GM18511 (cell line): ENCODE results near the gene ADIPOR2.
"Not testable (repeated sequence)": the region's sequence is repeated elsewhere in the genome, so short reads cannot be mapped to it uniquely, and the experiment has no call there.

Experiments
- ATAC-seq: cut with Tn5 transposase; IDR thresholded peaks from one replicate; pipeline ENCODE4 v1.9.1; 2021; ENCODE audit warnings: mild to moderate bottlenecking, moderate library complexity; ENCODE audit not compliant: unreplicated experiment

Gene ADIPOR2

DNA sequence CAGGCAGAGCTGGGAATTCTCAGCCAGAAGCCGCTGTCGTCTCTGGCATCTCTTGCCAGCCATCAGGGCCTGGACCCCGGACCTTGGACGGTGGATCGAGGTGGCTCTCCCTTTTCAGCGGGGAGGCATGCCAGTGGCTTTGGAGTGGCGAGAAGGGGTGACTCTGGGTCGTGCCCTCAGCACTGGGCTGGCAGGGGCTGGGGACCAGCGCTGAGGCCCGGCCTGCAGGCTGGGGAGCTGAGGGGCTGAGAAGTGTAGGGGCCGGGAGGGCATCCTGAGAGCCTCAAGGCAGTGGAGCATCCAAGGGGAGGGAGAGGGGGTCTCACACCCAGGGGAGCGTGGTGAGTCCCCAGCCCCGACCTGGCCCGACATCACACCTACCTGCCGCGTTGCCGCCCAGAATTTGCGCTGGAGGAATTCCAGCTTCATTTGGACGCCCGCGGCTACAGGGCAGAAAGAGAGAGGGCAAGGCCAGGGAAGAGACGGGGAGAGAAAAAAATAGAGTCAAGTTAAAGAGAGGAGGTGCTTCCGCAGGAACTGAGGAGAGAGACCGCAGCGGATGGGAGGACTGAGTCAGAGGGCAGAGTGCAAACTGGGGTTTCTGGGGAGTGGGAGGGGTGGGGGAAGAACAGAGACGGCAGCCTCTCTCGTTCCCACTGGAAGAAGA lies 120.5 kb downstream of the ADIPOR2 start:
- ATAC-seq: no peak

DNA sequence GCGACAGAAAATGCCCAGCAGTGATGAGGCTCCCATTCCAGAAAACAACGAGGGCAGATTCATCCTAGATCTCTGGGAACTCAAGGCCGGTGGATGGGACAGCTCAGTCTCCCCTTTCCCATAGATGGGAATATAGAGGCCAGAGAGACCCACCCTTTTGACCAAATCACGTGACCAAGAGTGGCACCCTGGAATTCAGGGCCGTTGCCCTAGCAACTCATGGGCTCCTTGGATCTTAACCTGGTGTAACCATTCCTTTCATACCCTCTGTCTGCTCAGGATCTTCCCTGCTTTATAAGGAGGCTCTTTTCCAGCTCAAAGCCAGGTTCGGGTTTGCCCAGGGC lies 121.0 kb downstream of the ADIPOR2 start:
- no peak for ATAC-seq

DNA sequence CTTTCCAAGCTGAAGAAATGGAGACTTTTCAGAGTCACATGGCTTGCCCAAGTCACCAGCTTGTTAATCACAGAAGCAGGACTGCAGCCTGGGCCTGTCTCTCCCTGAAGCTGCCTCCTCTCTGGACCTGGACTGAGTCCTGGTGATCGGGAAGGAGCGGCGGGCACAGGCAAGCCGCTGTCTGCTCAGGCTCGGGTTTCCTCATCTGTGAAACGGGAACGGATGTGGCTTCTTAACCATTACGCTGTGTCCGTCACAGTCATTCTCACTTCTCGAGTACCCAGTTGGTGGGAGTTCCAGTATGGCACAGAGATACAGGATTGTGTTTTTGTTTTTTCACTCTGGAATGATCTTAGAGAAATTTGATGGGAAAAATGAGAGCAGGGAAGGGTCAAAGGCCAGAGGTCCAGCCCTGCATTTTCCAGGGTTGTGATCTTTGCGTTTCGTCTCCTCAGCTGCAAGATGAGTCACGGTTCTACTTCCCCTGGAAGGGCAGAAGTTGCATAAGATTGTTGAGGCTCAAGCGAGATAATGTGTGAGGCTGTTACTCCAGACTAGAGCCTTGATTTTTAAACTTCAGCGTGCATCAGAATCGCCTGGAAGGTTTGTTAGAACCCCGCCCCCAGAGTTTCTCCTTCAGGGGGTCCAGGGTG lies 121.9 kb downstream of the ADIPOR2 start:
- ATAC-seq: no peak

DNA sequence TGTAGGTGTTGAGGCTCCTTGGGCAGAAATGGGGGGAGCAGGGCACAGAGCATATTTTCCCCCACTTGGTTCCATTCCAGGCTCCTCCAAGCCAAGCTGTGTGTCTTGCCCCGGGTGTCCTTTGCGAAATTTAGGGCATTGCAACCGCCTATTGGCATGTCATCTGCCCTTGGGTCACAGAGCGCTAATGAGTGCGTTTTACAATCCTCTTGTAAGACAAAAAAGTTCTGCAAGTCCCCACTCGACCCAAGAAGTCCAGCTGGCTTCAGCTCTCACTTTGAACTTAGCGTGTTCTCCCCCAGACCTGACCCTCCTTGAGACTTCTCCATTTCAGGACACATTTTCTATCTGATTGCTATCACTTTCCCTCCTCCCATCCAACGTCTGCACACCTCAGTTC lies 123.4 kb downstream of the ADIPOR2 start:
- no peak for ATAC-seq

DNA sequence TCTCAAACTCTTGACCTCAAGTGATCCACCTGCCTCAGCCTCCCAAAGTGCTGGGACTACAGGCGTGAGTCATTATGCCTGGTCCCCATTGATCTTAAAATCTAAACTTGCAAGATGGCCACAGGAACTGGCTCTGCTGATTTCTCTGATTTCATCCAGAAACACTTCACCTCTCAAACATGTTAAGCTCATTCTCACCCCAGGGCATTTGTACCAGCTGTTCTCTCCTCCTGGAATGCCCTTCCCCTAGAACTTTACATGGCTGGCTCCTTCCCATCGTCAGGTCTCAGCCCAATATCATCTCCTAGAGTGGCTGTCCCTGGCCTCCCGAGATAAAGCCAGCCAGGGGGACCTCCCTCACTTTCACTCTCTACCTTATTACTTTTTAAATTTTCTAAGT lies 124.2 kb downstream of the ADIPOR2 start:
- no peak for ATAC-seq

DNA sequence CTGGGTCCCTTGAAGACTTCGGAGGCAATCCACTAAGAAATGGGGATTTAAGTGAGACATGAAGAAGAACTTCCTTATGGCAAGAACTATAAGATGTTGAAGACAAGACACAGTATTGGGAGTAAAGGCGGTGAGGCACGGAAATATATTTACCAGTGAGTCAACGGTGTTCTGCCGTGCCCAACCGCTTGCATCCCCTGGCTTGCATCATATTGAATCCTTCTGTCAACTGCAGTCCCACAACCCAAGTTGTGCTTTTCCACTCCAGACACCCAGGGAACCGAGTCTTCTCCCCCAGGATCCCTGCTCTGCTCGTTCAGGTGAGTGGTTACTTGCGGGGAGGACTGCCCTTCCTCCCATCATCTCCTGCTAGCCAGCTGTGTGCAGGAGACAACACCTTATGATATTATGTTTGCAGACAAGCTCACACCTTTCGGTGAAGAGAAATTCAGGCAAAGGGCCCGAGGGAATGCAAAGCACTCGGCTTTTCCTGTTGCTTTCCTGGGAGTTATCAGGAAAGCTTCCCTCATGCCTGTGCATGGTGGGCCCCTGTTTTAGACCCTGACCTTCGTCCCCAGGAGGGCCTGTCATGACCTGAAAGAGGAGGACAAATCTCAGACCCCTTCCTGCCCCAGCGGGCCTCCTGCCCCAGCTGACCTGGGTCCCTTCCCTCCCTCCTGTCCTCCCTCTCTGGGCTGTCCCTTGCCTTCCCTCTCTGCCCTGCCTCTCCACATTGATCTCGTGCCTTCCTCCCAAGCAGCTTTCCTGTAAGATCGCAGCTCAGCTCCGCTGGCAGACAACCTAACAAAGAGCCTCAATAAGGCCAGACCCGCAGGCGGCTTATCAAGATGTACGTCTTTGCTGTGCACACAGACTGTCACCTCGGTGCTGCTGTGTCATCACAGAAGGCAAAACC lies 125.2 kb downstream of the ADIPOR2 start:
- ATAC-seq: no peak

DNA sequence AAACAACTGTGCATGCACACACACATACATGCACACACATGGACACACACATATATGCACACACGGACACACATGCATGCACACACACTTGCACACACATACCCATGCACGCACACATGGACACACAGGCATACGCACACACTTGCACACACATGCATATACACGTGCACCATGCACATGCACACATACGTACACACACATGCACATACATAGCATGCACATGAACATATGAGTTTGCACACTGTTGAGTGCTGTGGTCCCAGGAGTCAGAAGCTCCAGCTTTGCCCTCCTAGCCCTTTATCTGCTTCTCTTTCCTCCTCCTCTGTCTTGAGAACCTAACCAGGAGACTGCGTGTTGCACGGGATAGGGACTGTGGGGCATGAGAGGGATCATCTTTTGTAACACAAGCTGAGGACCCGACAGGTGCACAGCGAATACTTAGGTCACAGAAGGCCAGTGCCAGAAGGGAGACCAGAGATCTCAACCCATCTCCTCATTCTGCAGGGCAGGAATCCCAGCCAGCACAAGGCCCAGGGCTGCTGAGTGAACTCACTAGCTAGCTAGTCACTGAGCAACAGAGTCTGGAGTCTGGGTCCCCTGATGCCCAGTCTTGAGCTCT lies 126.0 kb downstream of the ADIPOR2 start:
- no peak for ATAC-seq

DNA sequence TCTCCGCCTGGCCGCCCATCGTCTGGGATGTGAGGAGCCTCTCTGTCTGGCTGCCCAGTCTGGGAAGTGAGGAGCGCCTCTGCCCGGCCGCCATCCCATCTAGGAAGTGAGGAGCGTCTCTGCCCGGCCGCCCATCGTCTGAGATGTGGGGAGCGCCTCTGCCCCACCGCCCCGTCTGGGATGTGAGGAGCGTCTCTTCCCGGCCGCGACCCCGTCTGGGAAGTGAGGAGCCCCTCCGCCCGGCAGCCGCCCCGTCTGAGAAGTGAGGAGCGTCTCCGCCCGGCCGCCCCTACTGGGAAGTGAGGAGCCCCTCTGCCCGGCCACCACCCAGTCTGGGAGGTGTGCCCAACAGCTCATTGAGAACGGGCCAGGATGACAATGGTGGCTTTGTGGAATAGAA lies 127.1 kb downstream of the ADIPOR2 start:
- ATAC-seq: not testable (repeated sequence)

DNA sequence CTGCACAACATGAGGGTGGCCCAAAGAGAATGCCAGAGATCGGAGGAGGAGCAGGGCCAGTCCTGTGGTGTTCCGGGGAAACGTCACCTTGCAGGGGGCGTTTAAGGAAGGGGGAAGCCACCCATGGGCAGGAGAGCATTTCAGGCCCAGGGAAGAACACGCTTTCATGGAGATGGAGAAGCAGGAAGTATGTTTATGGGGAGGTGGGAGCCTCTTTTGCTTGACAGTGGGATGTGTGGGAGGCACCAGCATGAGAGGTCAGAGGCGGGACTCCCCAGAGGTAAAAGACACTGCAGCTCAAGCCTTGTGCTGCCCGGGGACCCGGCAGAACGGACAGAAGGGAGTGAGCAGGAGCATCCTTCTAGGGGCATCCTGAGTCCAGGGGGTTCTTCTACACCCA lies 128.2 kb downstream of the ADIPOR2 start:
- ATAC-seq: no peak

DNA sequence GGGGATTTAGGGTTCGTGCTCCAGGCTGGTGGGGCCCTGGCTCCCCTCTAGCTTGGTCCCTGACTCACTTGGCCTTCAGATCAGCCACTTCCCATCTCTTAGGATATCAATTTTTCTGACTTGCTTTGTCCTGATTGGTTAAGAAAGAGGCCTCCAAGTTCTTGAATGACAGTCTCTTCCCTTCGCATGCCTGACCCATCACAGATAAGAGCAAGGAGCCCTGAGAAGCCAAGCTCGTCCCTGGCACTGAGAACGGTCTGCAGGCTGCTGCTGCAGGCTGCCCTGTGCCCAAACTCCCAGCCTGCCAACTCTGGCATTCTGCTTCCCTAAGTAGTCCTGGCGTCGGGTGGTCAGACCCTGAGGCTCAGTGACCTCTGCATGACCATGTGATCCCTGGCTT lies 128.7 kb downstream of the ADIPOR2 start:
- ATAC-seq: no peak

DNA sequence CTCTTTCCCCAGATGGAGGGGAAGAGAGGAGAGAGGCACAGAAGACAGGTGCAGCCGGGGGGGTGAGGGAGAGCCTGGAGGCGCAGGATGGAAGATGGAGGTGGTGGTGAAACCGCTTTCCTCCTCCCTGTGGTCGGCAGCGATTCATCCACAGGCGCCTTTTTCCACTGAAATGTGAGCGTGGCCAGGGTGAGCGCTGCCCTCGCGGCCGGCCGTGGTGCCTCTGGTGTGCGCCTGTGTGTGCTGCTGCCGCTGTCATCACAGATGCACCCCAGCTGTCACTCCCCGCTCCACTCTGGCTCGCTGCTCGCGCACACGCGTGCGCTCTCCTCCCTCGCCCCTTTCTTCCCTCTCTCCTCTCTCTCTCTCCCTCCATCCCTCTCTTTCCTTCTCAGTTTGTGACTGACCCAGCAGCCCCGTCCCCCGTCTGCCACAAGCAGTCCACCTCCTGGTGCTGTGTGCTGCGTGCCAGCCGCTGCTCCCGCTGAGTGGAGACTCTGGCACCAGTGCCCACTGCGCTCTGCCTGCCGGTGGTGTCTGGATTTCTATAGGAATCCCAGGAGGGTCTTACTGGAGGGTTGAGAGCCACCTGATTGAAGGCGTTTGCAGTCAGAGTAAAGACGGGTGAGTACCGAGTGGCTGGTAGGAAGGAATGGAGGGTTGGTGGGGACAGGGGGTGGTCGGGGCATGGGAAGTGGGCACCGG lies 129.5 kb downstream of the ADIPOR2 start, which contains the start of gene LRTM2:
TSS of gene LRTM2 (plus strand) at position 375 of the 705 bp plus-strand sequence. CDS start 7,584 bp downstream, outside the sequence.
- no peak for ATAC-seq

DNA sequence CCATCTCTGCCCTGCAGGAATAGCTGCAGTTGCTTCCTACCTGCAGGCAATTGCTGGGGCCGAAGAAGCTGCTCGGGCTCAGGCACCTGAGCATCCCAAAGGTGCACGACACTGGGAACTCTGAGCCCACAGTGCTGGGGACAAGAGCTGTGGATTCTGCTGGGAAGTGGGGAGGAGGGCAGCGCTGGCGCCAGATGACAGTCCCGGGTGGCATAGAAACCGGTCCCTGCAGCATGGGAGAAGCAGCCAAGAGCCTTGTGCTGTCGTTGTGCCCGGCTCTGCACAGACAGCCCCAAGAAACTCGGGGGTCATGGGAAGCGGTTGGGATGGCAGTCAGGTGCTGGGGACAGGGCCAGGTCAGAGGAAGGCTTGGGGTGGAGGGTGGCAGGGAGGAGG lies 130.0 kb downstream of the ADIPOR2 start:
- ATAC-seq: no peak

DNA sequence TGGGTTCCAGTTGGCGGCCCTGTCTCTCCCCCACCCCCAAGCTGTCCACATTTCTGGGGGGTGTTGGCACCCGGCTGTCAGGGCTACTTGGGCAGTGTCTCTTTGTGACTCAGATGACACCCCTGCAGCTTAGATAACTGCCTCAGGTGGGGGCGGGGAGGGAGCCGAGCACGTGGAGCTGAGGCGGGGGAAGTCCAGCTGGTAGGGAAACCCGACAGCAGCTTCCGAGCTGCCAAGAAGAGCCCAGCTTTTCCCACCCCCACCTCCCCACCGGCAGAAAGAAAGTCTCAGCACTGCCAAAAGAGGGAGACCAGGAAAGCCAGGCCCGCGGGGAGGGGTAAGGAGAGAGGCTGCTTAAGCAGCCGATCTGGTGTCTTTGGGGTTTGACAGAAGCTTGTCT lies 130.9 kb downstream of the ADIPOR2 start:
- no peak for ATAC-seq

DNA sequence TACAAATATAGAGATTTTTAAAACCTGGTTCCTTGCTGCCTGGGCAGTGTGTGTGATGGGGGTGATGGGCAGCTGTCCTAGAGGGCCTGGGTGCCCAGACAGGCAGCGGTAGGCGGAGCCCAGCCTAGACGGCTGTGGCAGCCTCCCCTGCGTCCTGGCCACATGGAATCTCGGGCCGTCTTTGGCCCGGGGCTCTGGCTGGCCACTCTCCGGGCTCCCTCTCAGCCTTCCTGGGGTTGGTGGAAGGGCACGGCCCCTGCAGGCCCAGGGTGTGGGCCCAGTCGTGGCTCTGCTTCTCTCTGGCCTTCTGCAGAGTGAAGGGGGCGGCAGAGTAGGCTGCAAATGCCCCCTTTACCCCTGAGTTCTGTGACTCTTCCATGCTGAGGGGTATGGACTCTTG lies 131.8 kb downstream of the ADIPOR2 start:
- ATAC-seq: no peak

DNA sequence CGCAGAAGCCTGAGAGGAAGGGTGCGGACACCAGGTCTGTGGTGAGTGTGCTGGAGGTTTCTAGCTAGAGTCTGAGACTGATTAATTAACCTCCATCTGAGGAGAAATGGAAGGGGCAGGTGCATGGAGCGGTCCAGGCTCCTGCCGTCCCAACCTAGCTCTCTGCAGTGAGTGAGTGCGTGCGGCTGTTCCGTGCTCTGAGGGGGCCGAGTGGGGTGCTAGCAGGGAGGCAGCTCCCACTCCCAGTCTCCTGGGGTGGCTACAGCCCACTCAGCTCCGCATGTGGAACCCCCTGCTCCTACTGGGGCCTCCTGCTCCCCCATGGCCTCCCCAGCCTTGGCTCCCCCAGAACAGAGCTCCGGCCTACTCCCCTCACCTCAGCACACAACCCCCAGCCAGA lies 132.4 kb downstream of the ADIPOR2 start:
- ATAC-seq: no peak

DNA sequence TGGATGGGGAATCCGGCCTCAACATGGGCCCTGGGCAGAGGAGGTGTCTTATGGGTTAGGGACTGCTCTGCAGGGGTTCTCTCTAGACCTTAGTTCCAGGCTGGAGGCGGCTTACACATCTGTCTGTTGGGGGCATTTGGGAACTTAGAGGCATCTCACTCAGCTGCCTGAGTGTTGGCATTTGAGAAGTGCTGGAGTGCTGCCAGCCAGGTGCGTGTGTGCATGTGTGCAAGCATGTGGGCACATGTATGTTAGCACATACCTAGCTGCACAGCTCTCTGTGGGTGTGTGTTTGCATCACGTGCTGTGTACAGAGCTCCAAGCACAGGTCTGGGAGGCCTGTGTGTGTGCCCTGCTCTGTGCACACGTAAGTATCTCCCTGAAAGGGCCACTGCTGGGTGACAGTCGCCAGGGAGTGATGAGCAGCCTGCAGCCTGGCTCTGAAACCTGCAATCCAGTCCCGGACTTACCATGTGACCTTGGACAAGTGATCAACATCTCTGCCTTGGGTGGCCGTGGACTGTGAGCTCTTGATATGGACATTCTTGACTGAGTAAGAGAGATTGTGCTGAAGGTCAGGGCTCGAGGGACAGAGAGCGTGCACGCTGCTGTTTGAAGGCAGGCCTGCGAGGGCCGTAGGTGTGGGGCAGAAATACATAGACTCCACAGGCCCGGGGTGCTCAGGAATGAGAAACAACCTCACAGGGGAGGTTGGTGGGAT lies 134.7 kb downstream of the ADIPOR2 start:
- ATAC-seq: no peak

DNA sequence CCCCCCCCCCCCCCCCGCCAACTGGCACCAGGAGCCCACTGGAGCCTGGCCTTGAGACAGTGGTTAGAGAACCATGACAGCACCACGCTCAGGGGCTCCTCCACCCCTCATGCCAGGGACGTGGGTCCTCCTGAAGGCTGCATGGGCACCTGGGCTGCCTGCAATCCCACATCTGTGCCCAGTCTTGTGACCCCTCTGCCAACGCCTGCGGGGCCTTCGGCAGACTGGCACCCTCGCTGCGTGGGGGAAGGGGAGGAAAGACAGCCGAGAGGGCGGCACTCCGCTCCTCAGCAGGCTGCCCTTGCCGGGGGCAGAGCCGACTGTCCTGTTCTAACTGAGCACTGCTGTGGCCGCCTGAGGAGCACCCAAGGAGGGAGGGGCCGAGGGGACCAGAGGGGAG lies 135.5 kb downstream of the ADIPOR2 start:
- no peak for ATAC-seq

DNA sequence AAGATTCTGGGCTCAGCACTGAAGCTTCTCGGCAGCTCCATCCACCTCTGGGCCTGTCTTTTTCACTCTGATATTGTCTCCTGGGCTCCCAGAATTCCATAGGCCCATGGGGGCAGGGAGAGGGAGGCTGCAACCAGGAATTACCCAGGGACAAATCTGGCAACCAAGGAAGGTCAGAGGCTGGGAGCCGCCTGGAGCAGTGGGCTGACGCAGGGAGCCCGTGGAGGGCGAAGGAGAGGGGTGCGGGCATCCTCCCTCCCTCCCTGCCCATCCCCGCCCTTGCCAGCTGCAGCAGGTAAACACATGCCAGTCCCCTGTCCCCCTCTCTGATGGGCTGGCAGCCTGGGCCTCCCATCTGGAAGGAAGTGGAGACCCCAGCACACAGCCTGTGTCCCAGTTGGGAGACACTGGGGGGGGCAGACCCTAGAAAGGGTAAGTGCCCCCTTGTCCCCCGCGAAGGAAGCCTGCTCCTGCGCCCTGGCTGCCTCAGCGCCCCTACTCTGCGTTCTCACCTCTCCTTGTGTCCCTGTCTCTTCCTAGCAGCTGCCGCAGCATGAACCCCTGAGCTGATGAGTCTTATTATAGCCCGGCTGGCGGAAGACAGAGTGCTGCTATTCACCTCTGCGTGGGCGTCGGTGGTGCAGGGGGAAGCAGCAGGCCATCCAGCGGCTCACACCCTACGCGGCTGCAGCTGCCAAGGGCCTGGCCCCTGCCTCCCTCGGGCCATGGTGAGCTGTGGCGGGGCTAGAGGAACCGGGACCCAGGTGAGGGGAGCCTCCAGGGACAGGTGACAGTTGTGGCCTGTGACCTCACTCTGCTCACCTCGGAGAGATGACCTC lies 136.2 kb downstream of the ADIPOR2 start:
- ATAC-seq: no peak
